Cardiac fibroblast (primary cell): ENCODE results near the gene PCDHA8.
"Not testable (repeated sequence)": the region's sequence is repeated elsewhere in the genome, so short reads cannot be mapped to it uniquely, and the experiment has no call there.

Source experiments
- DNase-seq, 2 donors: peaks; one replicate each; pipeline versions ENCODE4 v3.0.0 to v3.0.0-alpha.2; 2010; ENCODE audit warnings: low read depth in 2 of 2
- H3K4me3 ChIP-seq, 2 donors: replicated peaks in 1 of 2; 1 replicate in 1 of 2; 2 replicates in 1 of 2; pipeline ENCODE4 v1.5.1; 2011; ENCODE audit warnings: low read depth in 2 of 2, low read length in 2 of 2, mild to moderate bottlenecking in 2 of 2, moderate library complexity in 1 of 2
- TF ChIP-seq, protein P1 (sequence below): IDR thresholded peaks from one replicate; pipeline ENCODE4 v1.5.1; 2011; ENCODE audit warnings: low read depth, mild to moderate bottlenecking, low read length, inconsistent platforms

PCDHA8 gene, protein sequence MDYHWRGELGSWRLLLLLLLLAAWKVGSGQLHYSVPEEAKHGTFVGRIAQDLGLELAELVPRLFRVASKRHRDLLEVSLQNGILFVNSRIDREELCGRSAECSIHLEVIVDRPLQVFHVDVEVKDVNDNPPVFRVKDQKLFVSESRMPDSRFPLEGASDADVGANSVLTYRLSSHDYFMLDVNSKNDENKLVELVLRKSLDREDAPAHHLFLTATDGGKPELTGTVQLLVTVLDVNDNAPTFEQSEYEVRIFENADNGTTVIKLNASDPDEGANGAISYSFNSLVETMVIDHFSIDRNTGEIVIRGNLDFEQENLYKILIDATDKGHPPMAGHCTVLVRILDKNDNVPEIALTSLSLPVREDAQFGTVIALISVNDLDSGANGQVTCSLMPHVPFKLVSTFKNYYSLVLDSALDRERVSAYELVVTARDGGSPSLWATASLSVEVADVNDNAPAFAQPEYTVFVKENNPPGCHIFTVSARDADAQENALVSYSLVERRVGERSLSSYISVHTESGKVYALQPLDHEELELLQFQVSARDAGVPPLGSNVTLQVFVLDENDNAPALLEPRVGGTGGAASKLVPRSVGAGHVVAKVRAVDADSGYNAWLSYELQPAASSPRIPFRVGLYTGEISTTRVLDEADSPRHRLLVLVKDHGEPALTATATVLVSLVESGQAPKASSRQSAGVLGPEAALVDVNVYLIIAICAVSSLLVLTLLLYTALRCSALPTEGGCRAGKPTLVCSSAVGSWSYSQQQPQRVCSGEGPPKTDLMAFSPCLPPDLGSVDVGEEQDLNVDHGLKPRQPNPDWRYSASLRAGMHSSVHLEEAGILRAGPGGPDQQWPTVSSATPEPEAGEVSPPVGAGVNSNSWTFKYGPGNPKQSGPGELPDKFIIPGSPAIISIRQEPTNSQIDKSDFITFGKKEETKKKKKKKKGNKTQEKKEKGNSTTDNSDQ

DNA sequence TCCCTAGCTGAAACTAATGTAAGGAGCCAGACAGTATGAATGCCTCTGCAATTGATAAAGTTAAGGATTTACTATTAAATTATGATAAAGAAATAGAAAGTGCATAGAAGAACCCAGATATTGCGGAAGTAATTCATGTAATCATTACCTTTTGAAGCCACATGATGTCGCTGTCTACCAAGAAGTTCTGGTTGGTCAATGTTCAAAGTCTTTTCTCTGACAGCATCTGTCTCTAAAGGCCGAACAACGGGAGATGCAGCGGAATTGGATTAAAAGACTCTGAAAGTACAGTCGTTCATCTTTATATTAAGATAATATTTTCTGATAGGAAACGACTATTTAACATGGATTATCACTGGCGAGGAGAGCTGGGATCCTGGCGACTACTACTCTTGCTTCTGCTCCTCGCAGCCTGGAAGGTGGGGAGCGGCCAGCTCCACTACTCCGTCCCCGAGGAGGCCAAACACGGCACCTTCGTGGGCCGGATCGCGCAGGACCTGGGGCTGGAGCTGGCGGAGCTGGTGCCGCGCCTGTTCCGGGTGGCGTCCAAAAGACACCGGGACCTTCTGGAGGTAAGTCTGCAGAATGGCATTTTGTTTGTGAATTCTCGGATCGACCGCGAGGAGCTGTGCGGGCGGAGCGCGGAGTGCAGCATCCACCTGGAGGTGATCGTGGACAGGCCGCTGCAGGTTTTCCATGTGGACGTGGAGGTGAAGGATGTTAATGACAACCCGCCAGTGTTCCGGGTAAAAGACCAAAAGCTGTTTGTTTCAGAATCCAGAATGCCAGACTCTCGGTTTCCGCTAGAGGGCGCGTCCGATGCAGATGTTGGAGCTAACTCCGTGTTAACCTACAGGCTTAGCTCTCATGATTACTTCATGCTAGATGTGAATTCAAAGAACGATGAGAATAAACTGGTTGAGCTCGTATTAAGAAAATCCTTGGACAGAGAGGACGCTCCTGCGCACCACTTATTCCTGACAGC lies at the start of gene PCDHA8:
Gene PCDHA8 (plus strand): TSS at position 210 of the 985 bp plus-strand sequence. CDS start 135 bp downstream, at position 345.
- DNase-seq = peak in 1 of 2 donors; percentile 17
- TF ChIP-seq, protein P1, sequence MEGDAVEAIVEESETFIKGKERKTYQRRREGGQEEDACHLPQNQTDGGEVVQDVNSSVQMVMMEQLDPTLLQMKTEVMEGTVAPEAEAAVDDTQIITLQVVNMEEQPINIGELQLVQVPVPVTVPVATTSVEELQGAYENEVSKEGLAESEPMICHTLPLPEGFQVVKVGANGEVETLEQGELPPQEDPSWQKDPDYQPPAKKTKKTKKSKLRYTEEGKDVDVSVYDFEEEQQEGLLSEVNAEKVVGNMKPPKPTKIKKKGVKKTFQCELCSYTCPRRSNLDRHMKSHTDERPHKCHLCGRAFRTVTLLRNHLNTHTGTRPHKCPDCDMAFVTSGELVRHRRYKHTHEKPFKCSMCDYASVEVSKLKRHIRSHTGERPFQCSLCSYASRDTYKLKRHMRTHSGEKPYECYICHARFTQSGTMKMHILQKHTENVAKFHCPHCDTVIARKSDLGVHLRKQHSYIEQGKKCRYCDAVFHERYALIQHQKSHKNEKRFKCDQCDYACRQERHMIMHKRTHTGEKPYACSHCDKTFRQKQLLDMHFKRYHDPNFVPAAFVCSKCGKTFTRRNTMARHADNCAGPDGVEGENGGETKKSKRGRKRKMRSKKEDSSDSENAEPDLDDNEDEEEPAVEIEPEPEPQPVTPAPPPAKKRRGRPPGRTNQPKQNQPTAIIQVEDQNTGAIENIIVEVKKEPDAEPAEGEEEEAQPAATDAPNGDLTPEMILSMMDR = peak; percentile 37
- H3K4me3 ChIP-seq = no peak within 1 kb of the TSS

DNA sequence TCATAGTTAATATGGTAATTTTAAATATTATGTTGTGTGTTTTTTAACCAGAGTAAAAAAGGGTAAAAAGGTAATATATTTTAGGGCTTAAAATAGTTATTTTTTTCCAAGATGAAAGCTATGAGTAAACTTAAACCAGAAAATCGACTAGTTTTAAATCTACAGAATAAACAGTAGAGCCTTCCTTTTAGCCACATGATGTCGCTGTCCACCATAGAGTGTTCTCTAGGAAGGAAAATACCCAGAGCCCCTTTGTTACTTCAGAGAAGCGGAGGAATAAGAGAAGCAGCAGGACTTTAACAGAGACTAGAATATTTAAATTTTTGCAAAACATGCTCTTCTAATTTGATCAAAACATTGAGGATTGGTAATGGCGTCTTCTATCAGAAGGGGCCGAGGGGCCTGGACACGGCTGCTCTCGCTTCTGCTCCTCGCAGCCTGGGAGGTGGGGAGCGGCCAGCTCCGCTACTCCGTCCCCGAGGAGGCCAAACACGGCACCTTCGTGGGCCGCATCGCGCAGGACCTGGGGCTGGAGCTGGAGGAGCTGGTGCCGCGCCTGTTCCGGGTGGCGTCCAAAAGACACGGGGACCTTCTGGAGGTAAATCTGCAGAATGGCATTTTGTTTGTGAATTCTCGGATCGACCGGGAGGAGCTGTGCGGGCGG lies 46.3 kb upstream of the PCDHA8 start, which contains the start of gene PCDHA2:
Gene PCDHA2 (plus strand): TSS at position 258 of the 664 bp plus-strand sequence.
- DNase-seq = no peak
- TF ChIP-seq, protein P1 = no peak
- no peak within 1 kb of the TSS for H3K4me3 ChIP-seq

DNA sequence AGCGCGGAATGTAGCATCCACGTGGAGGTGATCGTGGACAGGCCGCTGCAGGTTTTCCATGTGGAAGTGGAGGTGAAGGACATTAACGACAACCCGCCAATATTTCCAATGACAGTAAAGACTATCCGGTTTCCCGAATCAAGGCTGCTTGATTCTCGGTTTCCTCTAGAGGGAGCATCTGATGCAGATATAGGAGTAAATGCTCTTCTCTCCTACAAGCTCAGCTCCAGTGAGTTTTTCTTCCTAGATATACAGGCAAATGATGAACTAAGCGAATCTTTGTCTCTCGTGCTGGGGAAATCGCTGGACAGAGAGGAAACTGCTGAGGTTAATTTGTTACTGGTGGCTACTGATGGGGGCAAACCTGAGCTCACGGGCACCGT lies 45.7 kb upstream of the PCDHA8 start:
- DNase-seq = peak in 1 of 2 donors; percentile 5
- TF ChIP-seq, protein P1 = peak; percentile 12
- no peak overlapping the region for H3K4me3 ChIP-seq

DNA sequence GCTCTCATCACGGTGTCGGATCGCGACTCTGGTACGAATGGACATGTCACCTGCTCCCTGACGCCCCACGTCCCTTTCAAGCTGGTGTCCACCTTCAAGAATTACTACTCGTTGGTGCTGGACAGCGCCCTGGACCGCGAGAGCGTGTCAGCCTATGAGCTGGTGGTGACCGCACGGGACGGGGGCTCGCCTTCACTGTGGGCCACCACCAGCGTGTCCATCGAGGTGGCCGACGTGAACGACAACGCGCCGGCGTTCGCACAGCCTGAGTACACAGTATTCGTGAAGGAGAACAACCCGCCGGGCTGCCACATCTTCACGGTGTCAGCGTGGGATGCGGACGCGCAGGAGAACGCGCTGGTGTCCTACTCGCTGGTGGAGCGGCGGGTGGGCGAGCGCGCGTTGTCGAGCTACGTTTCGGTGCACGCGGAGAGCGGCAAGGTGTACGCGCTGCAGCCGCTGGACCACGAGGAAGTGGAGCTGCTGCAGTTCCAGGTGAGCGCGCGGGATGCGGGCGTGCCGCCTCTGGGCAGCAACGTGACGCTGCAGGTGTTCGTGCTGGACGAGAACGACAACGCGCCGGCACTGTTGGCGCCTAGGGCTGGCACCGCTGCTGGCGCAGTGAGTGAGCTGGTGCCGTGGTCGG lies 44.8 kb upstream of the PCDHA8 start:
- not testable (repeated sequence) for DNase-seq, H3K4me3 ChIP-seq

DNA sequence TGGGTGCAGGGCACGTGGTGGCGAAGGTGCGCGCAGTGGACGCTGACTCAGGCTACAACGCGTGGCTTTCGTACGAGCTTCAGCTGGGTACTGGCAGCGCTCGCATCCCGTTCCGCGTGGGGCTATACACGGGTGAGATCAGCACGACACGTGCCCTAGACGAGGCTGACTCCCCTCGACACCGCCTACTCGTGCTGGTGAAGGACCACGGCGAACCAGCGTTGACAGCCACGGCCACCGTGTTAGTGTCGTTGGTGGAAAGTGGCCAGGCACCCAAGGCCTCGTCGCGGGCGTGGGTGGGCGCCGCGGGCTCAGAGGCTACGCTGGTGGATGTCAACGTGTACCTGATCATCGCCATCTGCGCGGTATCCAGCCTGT lies 44.3 kb upstream of the PCDHA8 start:
- no peak for DNase-seq
- H3K4me3 ChIP-seq = no peak overlapping the region
- TF ChIP-seq, protein P1 = no peak

DNA sequence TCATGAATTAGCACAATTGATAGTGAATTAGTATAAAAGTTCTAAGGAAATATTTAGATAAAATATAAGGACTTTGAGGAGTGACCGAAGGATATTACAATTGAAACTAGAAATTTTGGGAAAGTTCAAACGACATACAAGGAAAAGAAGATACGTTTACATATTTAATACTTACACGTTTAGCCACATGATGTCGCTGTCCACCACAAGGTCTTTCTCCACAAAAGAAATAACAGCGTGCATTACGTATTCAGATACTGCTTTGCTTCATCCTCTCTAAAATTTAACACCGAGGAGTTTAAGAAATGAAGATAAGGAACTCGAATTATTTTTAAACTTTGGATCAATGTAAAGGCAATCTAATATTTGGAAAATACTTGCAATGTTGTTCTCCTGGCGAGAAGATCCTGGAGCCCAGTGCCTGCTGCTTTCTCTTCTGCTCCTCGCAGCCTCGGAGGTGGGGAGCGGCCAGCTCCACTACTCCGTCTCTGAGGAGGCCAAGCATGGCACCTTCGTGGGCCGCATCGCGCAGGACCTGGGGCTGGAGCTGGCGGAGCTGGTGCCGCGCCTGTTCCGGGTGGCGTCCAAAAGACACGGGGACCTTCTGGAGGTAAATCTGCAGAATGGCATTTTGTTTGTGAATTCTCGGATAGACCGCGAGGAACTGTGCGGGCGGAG lies 40.0 kb upstream of the PCDHA8 start, which contains the start of gene PCDHA3:
Gene PCDHA3 (plus strand): TSS at position 242 of the 678 bp plus-strand sequence.
- peak; percentile 14 to 39 for DNase-seq
- TF ChIP-seq, protein P1 = peak; percentile 13
- no peak within 1 kb of the TSS for H3K4me3 ChIP-seq
